Measurements from ENCODE around the gene ACOT13.
"Not testable (repeated sequence)": the region's sequence is repeated elsewhere in the genome, so short reads cannot be mapped to it uniquely, and the experiment has no call there.

ACOT13 gene

GRCh38 chr6:24694198-24694597 lies 27.3 kb downstream of the ACOT13 start:
- DNase-seq = no peak

DNA sequence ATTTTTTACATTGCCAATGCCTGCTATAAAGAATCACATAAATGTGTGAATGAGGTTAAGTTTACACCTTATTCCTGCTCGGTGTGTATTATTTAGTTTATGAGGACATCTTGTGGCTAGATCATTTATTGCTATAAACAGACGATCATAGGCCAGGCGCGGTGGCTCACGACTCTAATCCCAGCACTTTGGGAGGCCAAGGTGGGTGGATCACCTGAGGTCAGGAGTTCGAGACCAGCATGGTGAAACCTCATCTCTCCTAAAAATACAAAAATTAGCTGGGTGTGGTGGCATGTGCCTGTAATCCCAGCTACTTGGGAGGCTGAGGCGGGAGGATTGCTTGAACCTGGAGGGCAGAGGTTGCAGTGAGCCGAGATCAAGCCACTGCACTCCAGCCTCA lies 28.8 kb downstream of the ACOT13 start:
- not testable (repeated sequence) for DNase-seq

- no peak for DNase-seq
Measured at GRCh38 chr6:24696097-24696496, 29.2 kb downstream of the ACOT13 start.

- no peak for DNase-seq
Measured at GRCh38 chr6:24699521-24700359, 32.9 kb downstream of the ACOT13 start.

DNA sequence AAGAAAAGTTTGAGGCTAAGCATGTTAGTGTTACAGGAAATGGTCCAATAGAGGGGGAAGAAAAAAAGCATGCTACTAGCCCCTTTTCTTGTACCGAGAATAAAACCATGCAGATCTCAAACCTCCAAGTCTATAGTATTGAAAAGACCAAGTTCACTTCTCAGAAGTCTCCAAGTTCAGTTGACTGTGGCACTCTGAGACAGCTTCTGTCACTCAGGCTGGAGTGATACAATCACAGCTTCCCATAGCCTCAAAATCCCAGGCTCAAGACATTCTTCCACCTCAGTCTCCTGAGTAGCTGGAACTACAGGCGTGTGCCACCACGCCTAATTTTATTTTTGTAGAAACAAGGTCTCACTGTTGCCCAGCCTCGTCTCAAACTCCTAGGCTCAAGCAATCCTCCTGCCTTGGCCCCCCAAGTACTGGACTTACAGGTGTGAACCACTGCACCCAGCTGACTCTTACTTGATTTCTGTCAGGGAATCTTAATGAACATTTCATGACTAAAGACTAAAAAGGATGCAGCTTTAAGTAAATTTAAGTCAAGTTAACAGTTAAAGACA lies 35.9 kb downstream of the ACOT13 start:
- no peak for DNase-seq

GRCh38 chr6:24704468-24704867 lies 37.6 kb downstream of the ACOT13 start:
- DNase-seq = no peak

- DNase-seq = no peak
Measured at GRCh38 chr6:24708612-24709011, 41.7 kb downstream of the ACOT13 start.

GRCh38 chr6:24709014-24709711 lies 42.3 kb downstream of the ACOT13 start:
- DNase-seq = no peak

- DNase-seq = no peak
Measured at GRCh38 chr6:24710519-24711303, 43.8 kb downstream of the ACOT13 start.

DNA sequence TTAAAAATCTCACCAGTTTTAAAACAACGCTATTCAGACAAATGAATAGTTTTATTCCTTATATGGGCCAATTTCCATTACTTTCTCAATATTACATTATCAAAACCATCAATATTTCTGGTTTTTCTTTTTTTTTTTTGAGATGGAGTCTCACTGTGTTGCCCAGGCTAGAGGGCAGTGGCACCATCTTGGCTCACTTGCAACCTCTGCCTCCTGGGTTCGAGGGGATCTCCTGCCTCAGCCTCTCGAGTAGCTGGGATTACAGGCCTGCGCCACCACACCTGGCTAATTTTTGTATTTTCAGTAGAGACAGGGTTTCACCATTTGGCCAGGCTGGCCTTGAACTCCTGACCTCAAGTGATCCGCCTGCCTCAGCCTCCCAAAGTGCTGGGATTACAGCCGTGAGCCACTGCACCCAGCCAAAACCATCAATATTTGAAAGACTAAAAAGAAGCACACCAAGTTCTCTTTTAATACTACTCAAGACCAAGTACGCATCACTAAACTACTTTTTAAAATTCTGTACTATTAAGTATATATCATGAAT lies 49.8 kb downstream of the ACOT13 start:
- not testable (repeated sequence) for DNase-seq

DNA sequence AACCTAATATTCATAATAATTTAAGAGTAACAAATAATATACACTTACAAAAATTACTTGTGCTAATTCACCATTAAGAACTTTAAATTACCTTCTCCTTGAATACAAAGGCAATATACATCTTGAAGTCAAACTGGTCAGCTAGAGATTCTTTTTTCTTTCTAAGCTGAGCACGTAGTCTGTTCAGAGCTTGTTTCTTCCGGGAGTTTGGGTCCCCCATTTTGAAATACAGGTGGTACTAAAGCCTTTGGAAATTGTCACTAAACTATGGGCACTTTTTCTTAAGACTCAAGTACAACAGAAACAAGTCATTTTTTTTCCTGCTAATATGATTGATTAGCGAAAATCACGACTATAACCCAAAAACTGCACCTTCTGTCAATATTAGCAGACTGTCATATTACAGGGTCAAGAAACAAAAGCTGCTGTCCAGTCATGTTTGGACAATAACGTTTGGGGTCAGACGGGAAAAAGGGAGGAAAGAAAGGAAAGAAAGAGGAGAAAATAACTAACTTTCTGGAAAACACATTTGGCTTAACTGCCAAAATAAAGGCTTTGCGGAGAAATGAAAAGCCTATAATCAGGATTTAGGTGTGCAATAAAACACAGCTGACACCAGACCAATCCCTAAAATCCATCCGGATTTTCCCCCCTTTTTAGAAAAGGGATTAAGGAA lies 51.7 kb downstream of the ACOT13 start:
- no peak for DNase-seq

DNA sequence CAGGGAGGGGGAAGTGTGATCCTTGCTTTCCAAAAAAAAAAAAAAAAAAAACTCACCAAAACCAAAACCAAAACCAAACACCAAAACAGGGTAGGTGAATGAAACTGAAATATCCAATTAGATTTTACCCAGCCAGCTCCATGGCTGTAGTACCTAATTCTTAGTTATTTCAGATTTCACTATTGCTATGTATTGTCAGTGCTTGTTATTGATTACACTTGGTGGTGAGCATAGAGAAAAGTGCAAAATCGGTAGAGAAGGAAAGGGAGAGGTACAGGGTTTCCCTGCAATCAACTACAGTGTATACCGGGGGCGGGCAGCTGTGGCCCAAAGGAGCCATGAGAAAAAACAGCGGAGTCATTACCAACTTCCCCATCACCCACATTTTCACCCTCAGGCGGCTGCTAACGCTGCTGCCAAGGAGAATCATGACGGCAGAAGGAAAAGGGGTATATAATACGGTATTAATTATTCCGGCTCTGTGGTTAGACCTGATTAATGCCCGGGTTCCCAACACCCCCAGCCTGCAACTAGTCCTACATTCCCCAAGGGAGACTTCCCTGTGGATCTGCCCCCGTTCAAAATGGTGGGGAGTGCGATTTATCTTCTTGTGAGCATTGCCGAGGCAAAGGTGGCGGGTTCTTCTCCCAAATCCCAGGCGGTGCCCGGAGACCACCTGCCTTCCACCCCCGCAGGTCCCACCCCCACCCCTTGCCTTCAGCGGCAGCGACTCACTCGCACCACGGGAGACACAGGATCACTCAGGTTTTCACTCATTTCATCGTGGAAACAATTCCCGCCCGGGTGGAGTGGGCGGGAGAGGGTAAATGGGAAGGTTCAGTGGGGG lies 52.5 kb downstream of the ACOT13 start, which contains the start of gene C6orf62:
Gene C6orf62, minus strand, starts transcription at position 30 of the 847 bp plus-strand sequence. CDS start 486 bp downstream, outside the sequence.
- peak; percentile 32 for DNase-seq

DNA sequence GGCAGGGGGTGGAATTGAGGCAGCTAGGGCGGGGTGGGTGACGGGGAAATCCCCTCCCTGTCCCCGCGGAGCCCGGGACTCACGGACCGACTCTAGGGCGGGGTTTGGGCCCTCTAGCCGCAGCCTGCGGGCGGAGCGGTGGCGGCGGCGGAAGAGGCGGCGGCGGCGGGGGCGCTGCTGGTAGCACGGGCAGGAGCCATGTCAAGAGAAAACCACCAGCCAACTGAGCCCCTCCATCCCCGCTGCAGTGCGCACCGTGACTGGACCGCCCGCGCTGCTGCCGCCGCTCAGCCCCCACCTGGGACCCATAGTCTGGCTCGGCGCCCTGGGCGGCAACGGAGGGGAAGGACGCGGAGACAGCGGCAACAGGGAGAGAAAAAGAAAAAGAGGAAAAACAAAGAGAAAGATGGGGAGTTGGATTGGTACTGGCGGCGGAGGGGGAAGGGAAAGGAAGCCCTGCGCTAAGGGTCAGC lies 53.3 kb downstream of the ACOT13 start:
- DNase-seq = peak; percentile 65

- DNase-seq = peak; percentile 100
Measured at GRCh38 chr6:24720604-24721460, 54.0 kb downstream of the ACOT13 start.

GRCh38 chr6:24721461-24722215 lies 54.8 kb downstream of the ACOT13 start:
- DNase-seq = no peak

- DNase-seq = no peak
Measured at GRCh38 chr6:24723270-24723669, 56.4 kb downstream of the ACOT13 start.

DNA sequence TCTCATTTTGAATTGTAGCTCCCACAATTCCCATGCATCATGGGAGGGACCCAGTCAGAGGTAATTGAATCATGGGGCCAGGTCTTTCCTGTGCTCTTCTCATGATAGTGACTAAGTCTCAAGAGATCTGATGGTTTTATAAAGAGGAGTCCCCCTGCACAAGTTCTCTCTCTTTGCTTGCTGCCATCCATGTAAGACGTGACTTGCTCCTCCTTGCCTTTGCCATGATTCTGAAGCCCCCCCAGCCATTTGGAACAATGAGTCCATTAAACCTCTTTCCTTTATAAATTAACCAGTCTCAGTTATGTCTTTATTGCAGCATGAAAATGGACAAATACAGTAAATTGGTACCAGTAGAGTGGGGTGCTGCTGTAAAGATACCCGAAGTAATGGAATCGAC lies 63.8 kb downstream of the ACOT13 start:
- not testable (repeated sequence) for DNase-seq

DNA sequence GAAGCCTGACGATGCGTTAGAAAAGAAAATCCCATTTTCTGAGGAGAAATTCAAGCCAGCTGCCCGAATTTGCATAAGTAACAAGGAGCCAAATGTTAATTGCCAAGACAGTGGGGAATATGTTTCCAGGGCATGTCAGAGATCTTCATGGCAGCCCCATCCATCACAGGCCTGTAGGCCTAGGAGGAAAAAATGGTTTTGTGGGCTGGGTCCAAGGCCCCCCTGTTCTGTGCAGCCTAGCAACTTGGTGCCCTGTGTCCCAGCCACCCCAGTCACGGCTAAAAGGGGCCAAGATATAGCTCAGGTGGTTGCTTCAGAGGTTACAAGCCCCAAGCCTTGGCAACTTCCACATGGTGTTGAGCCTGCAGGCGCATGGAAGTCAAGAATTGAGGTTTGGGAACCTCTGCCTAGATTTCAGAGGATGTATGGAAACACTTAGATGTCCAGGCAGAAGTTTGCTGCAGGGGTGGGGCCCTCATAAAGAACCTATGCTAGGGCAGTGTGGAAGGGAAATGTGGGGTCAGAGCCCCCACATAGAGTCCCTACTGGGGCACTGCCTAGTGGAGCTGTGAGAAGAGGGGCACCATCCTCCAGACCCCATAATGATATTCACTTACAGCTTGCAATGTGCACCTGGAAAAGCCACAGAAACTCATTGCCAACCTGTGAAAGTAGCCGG lies 64.7 kb downstream of the ACOT13 start:
- DNase-seq = not testable (repeated sequence)

Data from right hindlimb (tissue), 1 donor.